Large intestine (tissue), 3 donors: ENCODE measurements around the gene TOP1. TPM values are rescaled to one million over a fixed set of nuclear protein-coding genes. Genes with fewer than 3 reads are reported as not detected.

Experiments
- DNase-seq, 2 donors: peaks; one replicate each; pipeline versions ENCODE4 v3.0.0 to v3.0.0-alpha.2; 2013
- H3K27ac ChIP-seq: one replicate; pipeline ENCODE4 v1.5.1; 2013; ENCODE audit warnings: low read length
- H3K27me3 ChIP-seq: 2 replicates; pipeline ENCODE4 v1.6.1; 2013; ENCODE audit warnings: low read length; ENCODE audit not compliant: control insufficient read depth, insufficient read depth
- H3K36me3 ChIP-seq: 2 replicates; pipeline ENCODE4 v1.6.1; 2013; ENCODE audit warnings: low read length; ENCODE audit not compliant: control insufficient read depth, insufficient read depth
- H3K4me1 ChIP-seq: one replicate; pipeline ENCODE4 v1.6.1; 2013; ENCODE audit warnings: low read length; ENCODE audit not compliant: control insufficient read depth, insufficient read depth
- H3K4me3 ChIP-seq: one replicate; pipeline ENCODE4 v1.5.1; 2013; ENCODE audit warnings: low read length
- H3K9me3 ChIP-seq: one replicate; pipeline ENCODE4 v1.6.1; 2013; ENCODE audit warnings: mild to moderate bottlenecking, low read depth, low read length, moderate library complexity; ENCODE audit not compliant: control insufficient read depth
- WGBS: methylation state at CpG from one replicate; pipeline ENCODE4 v1.1.5; 2013; ENCODE audit warnings: low lambda C conversion rate; ENCODE audit not compliant: insufficient coverage; 5-methylcytosine and 5-hydroxymethylcytosine counted together
- polyA plus RNA-seq: library from polyadenylated mRNA; unstranded; fragments of 120-200 nt; gene quantifications from one replicate; pipeline ENCODE4 v1.2.1, GENCODE V29; 2013

The TOP1 gene
- polyA plus RNA-seq, 1 donor = 79.5 TPM

DNA sequence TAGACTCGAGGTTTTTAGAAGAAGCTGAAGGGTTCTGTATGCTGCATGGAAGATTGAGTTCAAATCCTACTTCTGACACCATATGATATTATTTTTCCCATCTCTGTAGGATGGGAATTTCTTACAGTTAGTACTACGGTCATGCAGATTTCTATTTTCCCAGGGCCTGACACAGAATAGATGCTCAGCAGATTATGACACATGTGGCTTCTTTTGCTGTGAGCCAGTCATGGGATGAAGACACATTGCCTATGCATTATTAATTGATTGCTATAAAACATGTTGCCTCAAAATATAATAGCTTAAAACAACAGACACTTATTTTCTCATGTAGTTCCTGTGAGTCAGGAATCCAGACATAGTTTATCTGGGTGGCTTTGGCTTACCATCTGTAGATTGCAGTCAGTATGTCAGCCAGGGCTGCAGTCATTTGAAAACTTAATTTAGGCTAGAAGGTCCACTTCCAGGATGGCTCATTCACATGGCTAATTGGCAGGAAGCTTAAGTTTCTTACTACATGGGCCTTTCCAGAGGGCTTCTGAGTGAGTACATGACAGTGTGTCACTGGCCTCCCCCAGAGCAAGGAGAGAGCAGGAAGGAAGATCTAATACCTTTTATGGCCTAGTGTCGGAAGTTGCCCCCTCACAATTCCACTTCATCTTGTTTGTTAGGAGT, 29.5 kb downstream of the TOP1 start:
- Histone ChIP-seq H3K4me1 (peaks cover 10% of the 10 kb centered on the region), H3K36me3 (peaks cover 14% of the 10 kb centered on the region), H3K27ac (no peak overlapping the region), H3K9me3 (no peaks in the 10 kb centered on the region), H3K4me3 (no peak overlapping the region), H3K27me3 (no peaks in the 10 kb centered on the region)
- WGBS = 100% methylated on average over 1 of the region's 3 CpGs
- DNase-seq = no peak

DNA sequence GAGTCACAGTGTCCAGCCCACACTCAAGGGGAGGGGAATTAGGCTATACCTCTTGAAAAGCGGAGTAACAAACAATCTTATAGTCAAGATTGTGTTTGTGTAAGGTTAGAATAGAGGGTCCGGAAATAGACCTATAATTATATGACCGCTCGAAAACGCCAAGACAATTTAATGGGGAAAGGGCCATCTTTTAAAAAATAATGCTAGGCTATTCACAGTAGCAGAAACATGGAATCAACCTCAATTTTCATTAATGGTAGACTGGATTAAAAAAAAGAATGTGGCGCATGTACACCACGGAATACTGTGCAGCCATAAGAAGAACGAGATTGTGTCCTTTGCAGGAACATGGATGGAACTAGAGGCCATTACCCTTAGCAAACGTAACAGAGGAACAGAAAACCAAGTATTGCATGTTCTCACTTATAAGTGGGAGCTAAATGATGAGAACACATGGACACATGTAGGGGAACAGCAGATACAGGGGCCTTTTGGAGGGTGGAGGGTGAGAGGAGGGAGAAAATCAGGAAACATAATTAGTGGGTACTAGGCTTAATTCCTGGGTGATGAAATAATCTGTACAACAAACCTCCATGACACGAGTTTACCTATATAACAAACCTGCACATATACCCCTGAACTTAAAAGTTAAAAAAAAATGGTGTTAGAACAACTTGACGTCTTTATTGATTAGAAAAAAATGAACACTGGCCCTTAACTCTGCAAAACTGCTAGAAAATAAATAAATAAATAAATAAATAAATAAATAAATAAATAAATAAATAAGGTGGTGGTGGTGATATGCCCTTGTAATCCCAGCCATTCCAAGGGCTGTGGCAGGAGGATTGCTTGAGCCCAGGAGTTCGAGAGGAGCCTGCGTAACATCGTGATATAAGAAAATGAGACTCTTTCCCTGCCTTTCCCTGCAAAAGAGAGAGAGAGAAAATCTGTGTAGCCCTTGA, 30.3 kb downstream of the TOP1 start:
- no peak overlapping the region for H3K4me3 ChIP-seq
- H3K27me3 ChIP-seq = no peaks in the 10 kb centered on the region
- WGBS = 99% methylated on average over 10 of the region's 14 CpGs
- no peak overlapping the region for H3K27ac ChIP-seq
- H3K9me3 ChIP-seq = no peaks in the 10 kb centered on the region
- H3K36me3 ChIP-seq = peaks cover 17% of the 10 kb centered on the region
- peaks cover 7% of the 10 kb centered on the region for H3K4me1 ChIP-seq
- DNase-seq = no peak

DNA sequence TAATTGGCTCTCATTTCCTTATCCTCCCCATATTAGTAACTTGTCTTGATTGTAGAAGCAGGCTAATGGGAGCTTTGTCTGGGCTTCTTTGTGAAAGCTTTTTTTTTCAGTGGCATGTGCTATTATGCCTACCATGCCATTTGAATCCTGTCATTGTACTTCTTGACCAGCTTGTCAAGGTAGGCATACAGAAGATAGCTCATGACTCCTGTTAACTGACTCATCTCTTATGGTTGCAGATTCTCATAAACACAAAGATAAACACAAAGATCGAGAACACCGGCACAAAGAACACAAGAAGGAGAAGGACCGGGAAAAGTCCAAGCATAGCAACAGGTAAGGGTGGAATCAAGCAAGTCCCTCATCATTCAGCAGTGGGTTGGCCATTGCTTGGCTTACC, 32.5 kb downstream of the TOP1 start:
- Histone ChIP-seq H3K4me3 (no peak overlapping the region), H3K9me3 (no peaks in the 10 kb centered on the region), H3K27ac (no peak overlapping the region), H3K4me1 (no peaks in the 10 kb centered on the region), H3K27me3 (no peaks in the 10 kb centered on the region), H3K36me3 (peaks cover 22% of the 10 kb centered on the region)
- 83% methylated on average over 3 of the region's 3 CpGs for WGBS
- no peak for DNase-seq

DNA sequence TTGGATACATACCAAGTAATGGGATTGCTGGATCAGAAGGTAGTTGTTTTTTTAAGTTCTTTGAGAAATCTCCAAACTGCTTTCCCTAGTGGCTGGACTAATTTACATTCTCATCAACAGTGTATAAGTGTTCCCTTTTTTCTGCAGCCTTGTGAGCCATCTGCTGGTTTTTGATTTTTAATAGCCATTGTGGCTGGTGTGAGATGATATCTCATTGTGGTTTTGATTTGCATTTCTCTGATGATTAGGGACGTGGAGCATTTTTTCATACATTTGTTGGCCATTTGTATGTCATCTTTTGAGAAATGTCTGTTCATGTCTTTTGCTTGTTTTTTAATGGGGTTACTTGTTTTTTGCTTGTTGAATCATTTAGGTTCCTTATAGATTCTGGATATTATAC, 34.8 kb downstream of the TOP1 start:
- Histone ChIP-seq H3K27me3 (no peaks in the 10 kb centered on the region), H3K27ac (no peak overlapping the region), H3K36me3 (peaks cover 33% of the 10 kb centered on the region), H3K4me3 (no peak overlapping the region), H3K4me1 (no peaks in the 10 kb centered on the region), H3K9me3 (no peaks in the 10 kb centered on the region)
- no peak for DNase-seq
- 100% methylated on average over 1 of the region's 1 CpG for WGBS

DNA sequence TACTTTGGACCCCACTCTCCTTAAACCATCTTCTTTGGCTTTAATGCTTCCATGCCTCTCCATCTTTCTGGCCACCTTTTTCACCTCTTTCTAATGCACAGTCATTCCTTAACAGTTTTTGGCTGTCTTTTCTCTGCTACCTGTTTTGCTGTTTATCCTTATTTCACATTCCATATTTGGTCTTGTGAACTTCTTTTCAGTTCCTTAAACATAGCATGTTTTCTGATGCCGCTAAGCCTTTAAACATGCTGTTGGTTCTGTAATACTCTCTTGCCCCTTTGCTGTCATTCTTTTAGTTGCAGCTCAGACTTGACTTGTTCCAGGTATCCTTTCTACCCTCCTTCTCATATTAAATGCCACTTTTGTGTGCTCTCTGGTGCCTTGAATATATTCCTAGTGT, 35.8 kb downstream of the TOP1 start:
- Histone ChIP-seq H3K9me3 (no peaks in the 10 kb centered on the region), H3K4me3 (no peak overlapping the region)
- 100% methylated on average over 1 of the region's 1 CpG for WGBS

DNA sequence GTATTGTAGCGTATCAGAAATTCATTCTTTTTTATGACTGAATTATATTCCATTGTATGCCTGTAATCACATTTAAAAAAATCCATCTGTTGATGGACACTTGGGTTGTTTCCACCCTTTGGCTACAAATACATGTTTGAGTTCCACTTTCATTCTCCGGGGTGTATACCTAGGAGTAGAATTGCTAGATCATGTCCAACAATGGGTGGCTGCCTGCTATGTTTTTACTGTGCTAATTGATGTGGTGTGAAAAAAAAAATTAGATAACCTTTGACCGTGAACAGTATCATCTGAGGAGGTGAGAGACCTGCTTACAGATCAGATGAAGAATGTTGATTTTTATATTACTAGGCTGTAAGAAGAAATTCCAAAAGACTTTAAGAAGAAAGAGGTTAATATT, 37.1 kb downstream of the TOP1 start:
- peaks cover 36% of the 10 kb centered on the region for H3K36me3 ChIP-seq
- DNase-seq = no peak
- H3K27ac ChIP-seq = no peak overlapping the region
- H3K27me3 ChIP-seq = no peaks in the 10 kb centered on the region
- no peaks in the 10 kb centered on the region for H3K4me1 ChIP-seq
- H3K9me3 ChIP-seq = no peaks in the 10 kb centered on the region
- 69% methylated on average over 2 of the region's 3 CpGs for WGBS
- H3K4me3 ChIP-seq = no peak overlapping the region

More for the DNA sequence above, 35.8 kb downstream of the TOP1 start:
- no peak for DNase-seq
- Histone ChIP-seq H3K27ac (no peak overlapping the region), H3K36me3 (peaks cover 34% of the 10 kb centered on the region), H3K4me1 (no peaks in the 10 kb centered on the region), H3K27me3 (no peaks in the 10 kb centered on the region)

DNA sequence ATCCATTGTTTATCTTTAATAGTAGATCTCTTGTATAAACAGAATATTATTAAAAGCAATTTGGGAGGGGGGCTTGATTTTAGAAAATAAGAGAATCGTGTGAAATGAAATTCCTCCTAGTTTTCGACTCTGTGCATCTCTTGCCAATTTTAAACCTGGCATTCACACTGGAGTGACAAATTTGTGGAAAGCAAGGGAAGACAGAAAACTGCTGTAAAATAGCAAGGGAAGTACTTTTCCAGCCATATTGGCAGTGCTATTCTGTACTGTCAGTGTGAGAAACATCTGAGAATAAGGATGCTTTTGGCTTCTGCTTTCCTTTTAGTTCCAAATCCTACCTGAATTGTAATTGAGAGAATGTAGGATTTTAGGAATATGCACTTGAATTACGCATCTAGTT, 40.2 kb downstream of the TOP1 start:
- peaks cover 21% of the 10 kb centered on the region for H3K36me3 ChIP-seq
- H3K27me3 ChIP-seq = no peaks in the 10 kb centered on the region
- WGBS = 83% methylated on average over 1 of the region's 3 CpGs
- H3K9me3 ChIP-seq = no peaks in the 10 kb centered on the region
- H3K27ac ChIP-seq = no peak overlapping the region
- H3K4me1 ChIP-seq = no peaks in the 10 kb centered on the region
- DNase-seq = no peak
- no peak overlapping the region for H3K4me3 ChIP-seq

DNA sequence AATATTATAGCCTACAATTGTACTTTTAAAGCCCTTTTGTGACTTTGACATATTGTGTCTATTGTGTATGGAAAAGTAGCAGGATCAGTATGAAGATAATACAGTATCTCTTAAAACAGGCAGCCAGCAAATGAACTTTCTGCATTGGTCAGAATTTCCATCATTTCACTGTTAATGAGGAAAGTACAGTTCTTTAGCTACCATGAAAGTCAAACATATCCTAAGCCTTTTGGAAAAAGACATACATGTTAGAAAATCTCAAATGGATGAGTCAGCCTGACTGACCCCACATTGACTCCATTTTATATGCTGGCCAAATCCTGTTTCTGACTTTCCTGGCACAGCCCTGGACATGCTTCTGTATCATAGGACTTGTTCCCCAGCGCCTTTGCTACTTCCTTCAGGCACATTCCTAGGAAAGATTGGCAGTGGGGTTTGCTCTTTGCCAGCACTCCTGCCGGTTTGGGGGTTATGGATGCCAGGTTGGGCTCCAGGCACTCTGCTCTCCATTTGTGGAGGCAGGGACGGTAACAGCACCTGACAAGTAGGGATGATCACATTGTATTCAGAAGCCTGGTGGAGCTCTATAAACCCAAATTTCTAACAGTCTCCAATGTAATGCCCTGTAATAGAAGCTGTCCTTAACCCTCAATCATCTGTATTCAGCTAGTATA, 43.7 kb downstream of the TOP1 start:
- Histone ChIP-seq H3K36me3 (peaks cover 26% of the 10 kb centered on the region), H3K9me3 (no peaks in the 10 kb centered on the region), H3K4me1 (no peaks in the 10 kb centered on the region), H3K27me3 (no peaks in the 10 kb centered on the region), H3K27ac (no peak overlapping the region), H3K4me3 (no peak overlapping the region)
- 60% methylated on average over 1 of the region's 3 CpGs for WGBS
- DNase-seq = no peak

DNA sequence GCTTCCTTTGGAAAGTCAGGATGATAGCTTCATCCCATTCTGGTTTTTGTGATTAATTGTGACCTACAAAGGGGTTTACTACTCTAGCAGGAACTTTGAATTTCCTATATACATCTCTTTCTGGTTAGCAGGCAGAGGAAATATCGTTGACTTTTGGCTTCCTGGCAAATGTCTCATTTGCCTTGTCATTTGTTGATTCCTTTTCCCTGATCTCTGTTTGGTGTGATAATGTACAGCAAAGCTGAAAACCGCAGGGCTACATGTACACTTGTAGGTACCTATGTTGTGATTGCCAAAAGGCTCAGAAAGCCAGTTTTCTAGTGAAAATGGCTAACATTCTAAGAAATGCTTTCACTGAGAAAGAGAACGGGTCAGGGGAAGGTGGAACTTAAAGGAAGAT, 44.3 kb downstream of the TOP1 start:
- Histone ChIP-seq H3K9me3 (no peaks in the 10 kb centered on the region), H3K27ac (no peak overlapping the region), H3K27me3 (no peaks in the 10 kb centered on the region), H3K36me3 (peaks cover 25% of the 10 kb centered on the region), H3K4me3 (no peak overlapping the region), H3K4me1 (no peaks in the 10 kb centered on the region)
- DNase-seq = no peak
- 83% methylated on average over 1 of the region's 3 CpGs for WGBS

DNA sequence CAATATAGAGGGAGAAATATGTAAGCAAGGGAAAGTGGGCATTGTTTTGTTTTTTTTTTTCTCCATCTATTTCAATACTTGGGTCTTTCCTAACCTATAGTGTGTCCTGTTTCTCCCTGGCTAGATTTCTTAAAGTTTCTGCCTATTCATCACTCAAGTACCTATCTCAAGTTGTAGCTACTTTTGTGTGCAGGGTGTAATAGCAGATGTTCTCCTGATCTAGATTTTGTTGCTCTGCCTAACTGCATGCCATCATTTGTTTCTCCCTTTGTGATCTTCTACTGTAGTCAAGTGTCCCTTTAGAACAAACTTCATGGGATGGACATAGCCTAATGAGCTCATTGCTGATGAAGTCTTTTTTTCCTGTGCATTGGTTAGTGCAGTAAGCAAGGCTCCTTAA, 45.8 kb downstream of the TOP1 start:
- Histone ChIP-seq H3K27ac (no peak overlapping the region), H3K4me1 (no peaks in the 10 kb centered on the region), H3K36me3 (peaks cover 27% of the 10 kb centered on the region), H3K9me3 (no peaks in the 10 kb centered on the region), H3K27me3 (no peaks in the 10 kb centered on the region), H3K4me3 (no peak overlapping the region)
- no peak for DNase-seq
